GM12873 (cell line): ENCODE data around the gene FRMD4A.
A peak's percentile ranks its signal among the peaks of the same experiment; 100 is the strongest.

Experiments
- TF ChIP-seq, protein P1 (sequence below): IDR thresholded peaks from 2 replicates; pipeline ENCODE4 v1.5.1; 2012; ENCODE audit warnings: low read depth, mild to moderate bottlenecking, moderate library complexity, low read length, control low read depth; ENCODE audit not compliant: insufficient read depth; ENCODE audit errors: missing control alignments

Gene FRMD4A

DNA sequence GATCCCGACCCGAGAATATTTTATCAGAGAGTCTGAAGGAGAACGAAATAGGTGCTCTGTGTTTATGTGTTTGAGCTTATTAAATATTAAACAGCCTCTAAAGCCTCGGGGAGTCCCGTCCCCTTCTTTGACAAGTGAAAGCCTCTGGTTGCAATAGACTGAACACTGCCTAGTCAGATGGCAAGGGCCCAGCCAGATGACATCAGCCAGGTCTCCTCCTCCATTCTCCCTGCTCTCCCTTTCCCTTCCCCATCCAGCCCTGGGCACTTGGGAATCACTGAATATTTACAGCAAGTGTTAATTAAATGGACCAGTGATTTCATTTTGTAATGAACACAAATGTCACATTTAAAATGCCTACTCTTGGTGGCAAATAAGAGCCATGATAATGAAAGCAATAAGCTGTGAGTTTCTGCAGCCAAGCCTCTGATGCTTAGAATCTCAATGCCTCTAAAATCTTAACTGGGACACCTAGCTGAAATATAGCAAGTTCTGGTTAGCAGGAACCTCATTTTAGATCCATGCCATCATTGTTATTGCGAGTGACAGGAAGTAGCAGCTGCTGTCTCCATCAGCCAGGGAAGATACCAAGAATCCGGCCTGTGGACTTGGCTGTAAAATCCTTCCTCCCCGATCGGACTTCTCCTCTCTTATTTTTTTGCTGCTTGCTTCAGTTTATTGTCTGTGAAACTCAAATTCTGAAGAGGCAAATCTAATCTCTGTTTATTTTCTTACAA is 541.8 kb downstream of the FRMD4A start:
- TF ChIP-seq, protein P1, sequence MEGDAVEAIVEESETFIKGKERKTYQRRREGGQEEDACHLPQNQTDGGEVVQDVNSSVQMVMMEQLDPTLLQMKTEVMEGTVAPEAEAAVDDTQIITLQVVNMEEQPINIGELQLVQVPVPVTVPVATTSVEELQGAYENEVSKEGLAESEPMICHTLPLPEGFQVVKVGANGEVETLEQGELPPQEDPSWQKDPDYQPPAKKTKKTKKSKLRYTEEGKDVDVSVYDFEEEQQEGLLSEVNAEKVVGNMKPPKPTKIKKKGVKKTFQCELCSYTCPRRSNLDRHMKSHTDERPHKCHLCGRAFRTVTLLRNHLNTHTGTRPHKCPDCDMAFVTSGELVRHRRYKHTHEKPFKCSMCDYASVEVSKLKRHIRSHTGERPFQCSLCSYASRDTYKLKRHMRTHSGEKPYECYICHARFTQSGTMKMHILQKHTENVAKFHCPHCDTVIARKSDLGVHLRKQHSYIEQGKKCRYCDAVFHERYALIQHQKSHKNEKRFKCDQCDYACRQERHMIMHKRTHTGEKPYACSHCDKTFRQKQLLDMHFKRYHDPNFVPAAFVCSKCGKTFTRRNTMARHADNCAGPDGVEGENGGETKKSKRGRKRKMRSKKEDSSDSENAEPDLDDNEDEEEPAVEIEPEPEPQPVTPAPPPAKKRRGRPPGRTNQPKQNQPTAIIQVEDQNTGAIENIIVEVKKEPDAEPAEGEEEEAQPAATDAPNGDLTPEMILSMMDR, result no peak

DNA sequence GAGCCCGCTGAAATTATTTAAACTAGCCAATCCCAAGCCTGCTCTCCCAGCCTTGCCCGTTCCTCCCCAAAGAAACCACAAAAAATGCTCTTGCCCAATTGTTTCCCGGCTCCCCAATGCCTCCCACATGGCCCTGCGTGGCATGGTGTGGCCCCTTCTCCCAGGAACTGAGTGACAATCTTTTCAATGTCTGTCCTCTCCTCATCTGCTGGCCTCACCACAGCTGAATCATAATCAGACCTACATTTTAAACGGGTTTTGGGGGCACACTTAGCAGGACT is 542.5 kb downstream of the FRMD4A start:
- TF ChIP-seq, protein P1, result no peak

DNA sequence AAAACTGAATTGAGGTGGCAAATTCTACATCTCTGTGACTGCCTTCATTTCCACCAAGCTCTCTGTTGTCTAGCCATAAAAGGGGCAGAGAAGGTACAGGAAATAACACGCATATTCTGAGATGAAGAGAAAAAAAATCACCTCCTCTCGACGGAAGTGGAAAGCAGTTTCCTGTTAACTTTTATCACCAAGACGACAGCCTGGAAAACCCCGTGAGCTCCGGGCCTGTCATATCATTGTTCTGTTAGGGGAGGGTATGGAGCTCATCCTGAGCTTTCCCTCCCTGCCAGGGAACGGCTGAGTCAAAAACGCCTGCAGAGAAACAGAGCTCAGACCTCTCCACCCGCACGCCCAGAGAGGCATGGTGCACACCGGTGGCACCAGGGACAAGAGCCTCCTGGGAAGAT is 543.7 kb downstream of the FRMD4A start:
- TF ChIP-seq, protein P1, result no peak

DNA sequence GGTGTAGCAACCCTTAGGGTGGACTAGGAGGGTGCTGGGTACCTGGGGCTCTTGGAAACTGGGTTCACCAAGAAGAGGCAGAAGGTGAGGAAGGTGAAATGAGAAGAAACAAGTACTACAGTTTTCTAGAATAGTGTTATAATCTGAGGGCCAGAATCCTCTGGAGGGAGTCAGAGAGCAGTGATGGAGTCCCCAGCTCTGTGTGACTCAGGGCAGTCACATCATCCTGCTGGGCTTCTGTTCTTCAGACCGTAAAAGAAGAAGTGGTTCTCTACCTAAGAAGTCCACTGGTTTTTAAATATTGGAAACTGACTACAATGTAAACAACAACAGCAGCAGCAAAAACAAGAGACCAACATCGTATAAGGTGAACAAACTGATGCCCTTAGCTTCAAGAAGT is 546.7 kb downstream of the FRMD4A start:
- TF ChIP-seq, protein P1, result peak; percentile 65

DNA sequence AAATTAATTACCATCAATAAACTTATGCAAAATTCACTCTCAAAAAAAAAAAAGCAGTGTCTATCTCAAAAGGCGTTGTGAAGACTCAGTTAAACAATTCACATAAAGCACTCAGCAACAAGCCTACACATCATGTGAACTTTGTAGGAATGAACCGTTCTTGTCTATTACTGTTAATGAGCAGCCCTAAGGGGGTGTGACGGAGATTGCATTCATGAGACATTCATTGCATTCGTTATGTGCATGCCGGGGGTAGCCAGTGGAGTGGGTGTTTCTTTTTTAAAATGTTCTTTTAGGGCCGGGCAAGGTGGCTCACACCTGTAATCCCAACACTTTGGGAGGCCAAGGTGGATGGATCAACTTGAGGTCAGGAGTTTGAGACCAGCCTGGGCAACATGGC is 551.0 kb downstream of the FRMD4A start:
- TF ChIP-seq, protein P1, result no peak

DNA sequence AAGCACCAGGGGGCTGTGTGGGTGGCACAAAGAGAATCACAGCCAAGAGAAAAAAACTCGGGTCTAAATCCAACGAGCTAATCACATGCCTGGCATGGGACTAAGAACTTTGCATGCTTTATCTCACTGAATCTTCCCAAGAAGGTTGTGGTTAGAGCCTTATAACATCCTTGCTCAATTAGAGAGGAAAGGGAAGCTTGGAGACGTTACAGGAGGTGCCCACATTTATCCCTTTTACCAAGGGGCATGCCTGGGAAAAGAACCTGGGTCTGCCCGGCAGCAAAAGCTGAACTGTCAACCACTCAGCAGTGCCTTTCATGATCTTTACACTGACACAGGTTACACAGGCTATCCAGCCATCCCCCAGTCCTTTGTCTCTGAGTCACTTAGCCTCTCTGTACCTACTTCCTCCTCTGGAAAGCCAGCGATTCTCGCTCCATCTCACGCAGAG is 553.8 kb downstream of the FRMD4A start:
- TF ChIP-seq, protein P1, result no peak

DNA sequence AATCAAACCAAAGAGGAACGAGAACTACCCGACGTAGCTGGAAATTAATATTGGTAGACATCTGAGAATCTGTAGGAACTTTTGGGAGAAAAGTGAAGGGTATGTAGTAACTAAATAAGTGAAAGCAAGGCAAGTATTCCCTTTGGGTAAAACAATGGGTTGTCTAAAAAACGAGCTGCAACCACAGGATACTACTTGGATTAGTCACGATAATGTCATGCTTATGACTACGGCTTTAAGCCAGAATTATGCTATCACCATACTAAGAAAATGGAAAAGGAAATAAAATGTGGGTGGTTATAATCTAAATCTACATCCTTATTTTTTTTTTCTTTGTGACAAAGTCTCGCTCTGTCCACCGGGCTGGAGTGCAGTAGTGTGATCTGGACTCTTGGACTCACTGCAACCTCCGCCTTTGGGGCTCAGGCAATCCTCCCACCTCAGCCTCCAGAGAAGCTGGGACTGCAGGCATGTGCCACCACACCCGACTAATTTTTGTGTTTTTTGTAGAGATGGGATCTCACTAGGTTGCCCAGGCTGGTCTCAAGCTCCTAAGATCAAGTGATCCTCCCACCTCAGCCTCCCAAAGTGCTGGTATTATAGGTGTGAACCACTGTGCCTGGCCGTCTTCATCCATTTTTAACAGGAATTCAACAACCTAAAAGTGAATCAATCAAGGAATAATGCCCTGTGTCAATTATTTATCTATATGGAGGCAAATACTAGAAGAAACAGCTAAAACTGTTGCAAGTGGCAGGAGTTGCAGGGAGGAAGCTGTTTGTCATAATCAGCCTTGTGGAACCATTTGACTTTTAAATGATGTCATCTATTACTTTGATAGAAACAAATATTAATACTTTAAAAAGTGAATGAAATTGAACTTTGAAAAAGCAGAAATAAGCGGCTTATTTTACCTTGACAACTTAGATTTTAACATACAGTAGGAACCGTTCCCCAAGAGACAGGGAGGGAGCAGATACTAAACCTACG is 554.6 kb downstream of the FRMD4A start:
- TF ChIP-seq, protein P1, result no peak
